ENCODE data around the gene MITF. TPM values are rescaled to one million over a fixed set of nuclear protein-coding genes. Genes with fewer than 3 reads are reported as not detected.
A peak's percentile ranks its signal among the peaks of the same experiment; 100 is the strongest.

Gene MITF
- total and polyA plus RNA-seq, 2 of the 4 experiments (the other 2 are of a cell fraction) = 6.5 to 16.7 TPM

- no peak overlapping the region for H4K91ac ChIP-seq (ENCODE audit: insufficient read depth, low read depth, low read length)
- H3K4me1 ChIP-seq (ENCODE audit: control insufficient read depth, insufficient read depth, low read length) = peaks cover 11% of the 10 kb centered on the region; the same call in 1 of the 2 replicates
- no TSS peak for BruUV-seq (replicated peaks)
- in situ Hi-C loops (cut with MboI; ENCODE audit: low sequenced_read_pairs) (no loop called here), intact Hi-C loops (cut with micrococcal nuclease) (no loop called here), dilution Hi-C loops (cut with HindIII; ENCODE audit: low sequenced_read_pairs, unreplicated experiment) (no loop called here)
- no peak overlapping the region for H2BK5ac ChIP-seq (ENCODE audit: low read depth, low read length, poor library complexity, severe bottlenecking)
- H3K4me2 ChIP-seq (ENCODE audit: low read depth, low read length) = no peak overlapping the region
- peak overlapping the region; percentile 26; the same call in 1 of the 2 replicates for H4K5ac ChIP-seq (ENCODE audit: low read depth, low read length)
- H2BK20ac ChIP-seq (ENCODE audit: low read depth, low read length) = peak overlapping the region; percentile 53
- H2AK9ac ChIP-seq (replicated peaks; ENCODE audit: low read depth, low read length, poor library complexity) = no peak overlapping the region
- no peak for DNase-seq
- peak overlapping the region; percentile 12; the same call in 1 of the 2 replicates for H3K18ac ChIP-seq (ENCODE audit: low read depth, low read length)
- no peaks in the 10 kb centered on the region for H3K27me3 ChIP-seq (ENCODE audit: control insufficient read depth, insufficient read depth, low read length)
- H4K8ac ChIP-seq (ENCODE audit: low read depth in 2 of 2, low read length in 2 of 2) = no peak overlapping the region
- no peak overlapping the region for H3K23ac ChIP-seq (ENCODE audit: low read depth, low read length)
- ChIA-PET CTCF (interaction anchor here (0.6 to 0.7 kb wide), 3 partner anchors 18 to 791 kb away, joined by 3 to 6 read pairs (median 3); no protein-coding TSS in a partner anchor), POLR2A (ENCODE audit: unreplicated experiment) (no interaction called here)
- H2BK15ac ChIP-seq (ENCODE audit: low read depth, low read length) = 0 out of 3 replicates have a peak overlapping the region, but pooled peaks have one; percentile 56
- no CpG with 5 or more reads among the region's 3 CpGs for WGBS, 2 experiments (ENCODE audit: extremely low coverage in 2 of 2, insufficient read length in 1 of 2)
- no peak overlapping the region for H3K56ac ChIP-seq (ENCODE audit: extremely low read depth, insufficient read depth, low read length)
- H2AFZ ChIP-seq (replicated peaks; ENCODE audit: low read length, poor library complexity) = no peak overlapping the region
- H4K20me1 ChIP-seq (ENCODE audit: insufficient read depth, low read length) = no peaks in the 10 kb centered on the region
- no peaks in the 10 kb centered on the region for H3K9me3 ChIP-seq (ENCODE audit: control insufficient read depth, insufficient read depth, low read length)
- H3K4me3 ChIP-seq (ENCODE audit: insufficient read depth, low read depth, low read length) = no peak overlapping the region
- H3K79me1 ChIP-seq (ENCODE audit: low read depth in 1 of 2, low read length in 2 of 2) = peaks cover 36 to 41% of the 10 kb centered on the region in 2 experiments
- H2BK120ac ChIP-seq (ENCODE audit: low read depth, low read length) = no peak overlapping the region
- H3K27ac ChIP-seq (ENCODE audit: insufficient read depth, low read length) = no peak overlapping the region
- H3K9me1 ChIP-seq (ENCODE audit: insufficient read depth, low read length) = 0 out of 2 replicates have a peak, but pooled peaks cover 3% of the 10 kb centered on the region
- no peak overlapping the region for H3K4ac ChIP-seq (ENCODE audit: low read depth, low read length)
- H3K14ac ChIP-seq (replicated peaks; ENCODE audit: low read depth, low read length) = no peak overlapping the region
- TF ChIP-seq CEBPB (IDR thresholded peaks at IDR 0.05; ENCODE audit: low read depth, low read length) (no peak), BHLHE40 (IDR thresholded peaks at IDR 0.05; ENCODE audit: low read depth, low read length) (no peak), RAD21 (IDR thresholded peaks at IDR 0.05; ENCODE audit: low read length) (no peak), NFE2L2 (IDR thresholded peaks at IDR 0.05; ENCODE audit: low read depth, low read length) (no peak), POLR2A (IDR thresholded peaks at IDR 0.05; ENCODE audit: low read depth, low read length) (no peak), FOS (IDR thresholded peaks at IDR 0.05; ENCODE audit: low read depth, low read length) (no peak), ELK1 (IDR thresholded peaks at IDR 0.05; ENCODE audit: borderline replicate concordance, low read depth, low read length) (no peak), RFX5 (IDR thresholded peaks at IDR 0.05; ENCODE audit: low read depth, low read length) (no peak), SMC3 (IDR thresholded peaks at IDR 0.05; ENCODE audit: low read depth, low read length) (no peak), MXI1 (IDR thresholded peaks at IDR 0.05; ENCODE audit: borderline replicate concordance, low read depth, low read length) (no peak), CHD1 (IDR thresholded peaks at IDR 0.05; ENCODE audit: low read depth, low read length) (no peak), CTCF (conservative IDR thresholded peaks at IDR 0.05; ENCODE audit: low read depth, low read length) (no peak), USF2 (IDR thresholded peaks at IDR 0.05; ENCODE audit: low read depth, low read length) (no peak), MAZ (IDR thresholded peaks at IDR 0.05; ENCODE audit: borderline replicate concordance, low read depth, low read length) (no peak), RCOR1 (IDR thresholded peaks at IDR 0.05; ENCODE audit: insufficient replicate concordance, low read length) (no peak), MAFK (IDR thresholded peaks at IDR 0.05; ENCODE audit: low read depth, low read length) (no peak)
- no peak for ATAC-seq (ENCODE audit: low read depth)
- H2AK5ac ChIP-seq (ENCODE audit: low read depth, low read length) = peak overlapping the region; percentile 10; the same call in 1 of the 2 replicates
- H3K36me3 ChIP-seq (ENCODE audit: control insufficient read depth, insufficient read depth, low read length) = no peaks in the 10 kb centered on the region; the same call in 1 of the 2 replicates
- H3K9ac ChIP-seq (ENCODE audit: low read depth, low read length) = no peak overlapping the region
Observed at GRCh38 chr3:69878254-69878653, 139.0 kb downstream of the MITF start.

Measured in IMR-90 (cell line).